Measurements from ENCODE around the gene ASCL1. TPM values are rescaled to one million over a fixed set of nuclear protein-coding genes. Genes with fewer than 3 reads are reported as not detected.

ASCL1 gene
- total and polyA plus RNA-seq, 9 of the 15 experiments (the other 6 are each of a cell fraction or from before 2014, with no cell fraction given): 0.01 to 0.09 (median 0.04) TPM; not detected in 3

DNA sequence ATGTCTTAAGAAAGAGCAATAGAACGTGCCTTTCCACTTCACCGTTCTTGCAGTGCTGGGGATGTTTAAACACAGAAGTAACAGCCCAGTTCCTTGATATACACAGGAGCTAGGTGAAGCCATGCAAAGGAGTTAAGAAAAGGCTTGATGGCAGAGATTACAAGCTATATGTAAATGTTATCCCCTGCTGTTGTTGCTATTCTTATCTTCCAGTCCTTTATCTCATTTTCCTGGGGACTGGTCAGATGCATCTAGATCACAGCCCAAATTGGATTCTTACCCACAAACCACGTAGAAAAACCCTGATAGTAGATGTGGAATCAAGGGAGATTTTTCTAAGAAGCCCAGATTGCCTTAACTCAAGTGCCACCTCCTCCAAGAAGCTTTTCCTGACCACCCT lies 5.5 kb downstream of the ASCL1 start (continued):
- TF ChIP-seq, protein P1, sequence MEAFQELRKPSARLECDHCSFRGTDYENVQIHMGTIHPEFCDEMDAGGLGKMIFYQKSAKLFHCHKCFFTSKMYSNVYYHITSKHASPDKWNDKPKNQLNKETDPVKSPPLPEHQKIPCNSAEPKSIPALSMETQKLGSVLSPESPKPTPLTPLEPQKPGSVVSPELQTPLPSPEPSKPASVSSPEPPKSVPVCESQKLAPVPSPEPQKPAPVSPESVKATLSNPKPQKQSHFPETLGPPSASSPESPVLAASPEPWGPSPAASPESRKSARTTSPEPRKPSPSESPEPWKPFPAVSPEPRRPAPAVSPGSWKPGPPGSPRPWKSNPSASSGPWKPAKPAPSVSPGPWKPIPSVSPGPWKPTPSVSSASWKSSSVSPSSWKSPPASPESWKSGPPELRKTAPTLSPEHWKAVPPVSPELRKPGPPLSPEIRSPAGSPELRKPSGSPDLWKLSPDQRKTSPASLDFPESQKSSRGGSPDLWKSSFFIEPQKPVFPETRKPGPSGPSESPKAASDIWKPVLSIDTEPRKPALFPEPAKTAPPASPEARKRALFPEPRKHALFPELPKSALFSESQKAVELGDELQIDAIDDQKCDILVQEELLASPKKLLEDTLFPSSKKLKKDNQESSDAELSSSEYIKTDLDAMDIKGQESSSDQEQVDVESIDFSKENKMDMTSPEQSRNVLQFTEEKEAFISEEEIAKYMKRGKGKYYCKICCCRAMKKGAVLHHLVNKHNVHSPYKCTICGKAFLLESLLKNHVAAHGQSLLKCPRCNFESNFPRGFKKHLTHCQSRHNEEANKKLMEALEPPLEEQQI (IDR thresholded peaks at IDR 0.05): no peak
- no peak for TF ChIP-seq ZNF431 (CRISPR knock-in tag; IDR thresholded peaks at IDR 0.05)
- no peak for TF ChIP-seq DNMT1 (IDR thresholded peaks at IDR 0.05)
- TF ChIP-seq, protein P2, sequence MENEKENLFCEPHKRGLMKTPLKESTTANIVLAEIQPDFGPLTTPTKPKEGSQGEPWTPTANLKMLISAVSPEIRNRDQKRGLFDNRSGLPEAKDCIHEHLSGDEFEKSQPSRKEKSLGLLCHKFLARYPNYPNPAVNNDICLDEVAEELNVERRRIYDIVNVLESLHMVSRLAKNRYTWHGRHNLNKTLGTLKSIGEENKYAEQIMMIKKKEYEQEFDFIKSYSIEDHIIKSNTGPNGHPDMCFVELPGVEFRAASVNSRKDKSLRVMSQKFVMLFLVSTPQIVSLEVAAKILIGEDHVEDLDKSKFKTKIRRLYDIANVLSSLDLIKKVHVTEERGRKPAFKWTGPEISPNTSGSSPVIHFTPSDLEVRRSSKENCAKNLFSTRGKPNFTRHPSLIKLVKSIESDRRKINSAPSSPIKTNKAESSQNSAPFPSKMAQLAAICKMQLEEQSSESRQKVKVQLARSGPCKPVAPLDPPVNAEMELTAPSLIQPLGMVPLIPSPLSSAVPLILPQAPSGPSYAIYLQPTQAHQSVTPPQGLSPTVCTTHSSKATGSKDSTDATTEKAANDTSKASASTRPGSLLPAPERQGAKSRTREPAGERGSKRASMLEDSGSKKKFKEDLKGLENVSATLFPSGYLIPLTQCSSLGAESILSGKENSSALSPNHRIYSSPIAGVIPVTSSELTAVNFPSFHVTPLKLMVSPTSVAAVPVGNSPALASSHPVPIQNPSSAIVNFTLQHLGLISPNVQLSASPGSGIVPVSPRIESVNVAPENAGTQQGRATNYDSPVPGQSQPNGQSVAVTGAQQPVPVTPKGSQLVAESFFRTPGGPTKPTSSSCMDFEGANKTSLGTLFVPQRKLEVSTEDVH (IDR thresholded peaks at IDR 0.05; ENCODE audit: low read depth, partially characterized antibody): no peak
- TF ChIP-seq SMC3 (conservative IDR thresholded peaks at IDR 0.05; ENCODE audit: insufficient read depth, low read depth, low read length): no peak
- no peak for TF ChIP-seq HDAC6 (IDR thresholded peaks at IDR 0.05; ENCODE audit: low read depth, low read length)
